NCI-H2171 (cell line): ENCODE results near the gene PCK2.

Experiments used
- DNase-seq: peaks from one replicate; lab custom pipeline; 2025; lab: John Stamatoyannopoulos, UW

PCK2 gene

DNA sequence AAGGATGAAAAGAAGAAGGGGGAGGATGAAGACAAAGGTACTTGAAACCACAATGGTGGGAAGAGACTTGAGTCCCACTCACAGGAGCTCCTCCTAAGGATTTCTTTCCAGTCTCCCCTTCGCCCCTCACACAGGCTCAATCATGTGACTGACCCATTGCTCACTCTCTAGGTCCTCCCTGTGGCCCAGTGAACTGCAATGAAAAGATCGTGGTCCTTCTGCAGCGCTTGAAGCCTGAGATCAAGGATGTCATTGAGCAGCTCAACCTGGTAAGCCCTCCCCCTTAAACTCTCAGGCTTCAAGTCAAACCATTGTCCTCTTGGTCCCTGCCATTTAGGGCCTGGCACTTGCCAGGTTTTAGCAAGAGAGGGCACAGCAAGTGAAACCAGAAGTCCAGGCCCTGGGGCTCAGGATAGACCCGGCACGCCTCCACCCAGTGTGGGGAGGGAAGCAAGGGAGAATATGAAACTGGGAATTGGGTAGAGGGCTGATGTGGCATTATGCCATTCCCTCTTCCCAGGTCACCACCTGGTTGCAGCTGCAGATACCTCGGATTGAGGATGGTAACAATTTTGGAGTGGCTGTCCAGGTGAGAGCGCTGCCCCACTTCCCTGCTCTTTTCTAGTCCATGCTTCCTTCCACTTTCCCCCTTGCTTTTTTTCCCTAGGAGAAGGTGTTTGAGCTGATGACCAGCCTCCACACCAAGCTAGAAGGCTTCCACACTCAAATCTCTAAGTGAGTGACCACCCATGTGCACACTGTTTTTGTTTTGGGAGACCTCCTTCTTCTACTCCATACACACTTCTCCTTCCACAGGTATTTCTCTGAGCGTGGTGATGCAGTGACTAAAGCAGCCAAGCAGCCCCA is 43.7 kb downstream of the PCK2 start:
- DNase-seq: no peak

DNA sequence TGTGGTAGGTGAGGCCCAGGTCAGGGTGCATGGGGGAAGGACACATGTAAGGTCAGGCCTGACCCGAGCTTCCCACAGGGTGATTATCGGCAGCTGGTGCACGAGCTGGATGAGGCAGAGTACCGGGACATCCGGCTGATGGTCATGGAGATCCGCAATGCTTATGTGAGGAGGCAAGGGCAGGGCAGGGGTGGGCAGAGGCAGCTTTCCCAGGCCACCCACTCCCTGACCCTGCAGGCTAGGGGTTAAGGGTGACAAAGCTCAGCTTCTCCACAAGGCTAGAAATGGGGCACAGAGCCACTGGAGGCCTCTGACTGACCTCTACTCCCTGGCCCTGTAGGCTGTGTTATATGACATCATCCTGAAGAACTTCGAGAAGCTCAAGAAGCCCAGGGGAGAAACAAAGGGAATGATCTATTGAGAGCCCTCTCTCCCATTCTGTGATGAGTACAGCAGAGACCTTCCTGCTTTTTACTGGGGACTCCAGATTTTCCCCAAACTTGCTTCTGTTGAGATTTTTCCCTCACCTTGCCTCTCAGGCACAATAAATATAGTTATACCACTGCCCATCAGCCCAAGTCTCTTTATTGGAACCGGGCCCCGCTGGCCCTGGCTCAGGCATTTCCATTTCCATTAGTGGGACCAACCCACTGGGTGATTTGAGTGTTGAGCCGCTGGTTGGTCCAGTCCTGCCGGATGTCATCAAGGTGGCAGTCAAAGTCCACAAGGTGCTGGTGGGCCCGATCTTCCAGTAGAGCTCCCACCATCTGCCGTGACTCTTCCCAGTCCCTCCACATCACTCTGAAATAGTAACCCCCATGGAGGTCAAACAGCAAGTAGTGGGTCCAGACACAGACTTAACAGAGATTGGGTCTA is 44.5 kb downstream of the PCK2 start:
- DNase-seq: no peak

DNA sequence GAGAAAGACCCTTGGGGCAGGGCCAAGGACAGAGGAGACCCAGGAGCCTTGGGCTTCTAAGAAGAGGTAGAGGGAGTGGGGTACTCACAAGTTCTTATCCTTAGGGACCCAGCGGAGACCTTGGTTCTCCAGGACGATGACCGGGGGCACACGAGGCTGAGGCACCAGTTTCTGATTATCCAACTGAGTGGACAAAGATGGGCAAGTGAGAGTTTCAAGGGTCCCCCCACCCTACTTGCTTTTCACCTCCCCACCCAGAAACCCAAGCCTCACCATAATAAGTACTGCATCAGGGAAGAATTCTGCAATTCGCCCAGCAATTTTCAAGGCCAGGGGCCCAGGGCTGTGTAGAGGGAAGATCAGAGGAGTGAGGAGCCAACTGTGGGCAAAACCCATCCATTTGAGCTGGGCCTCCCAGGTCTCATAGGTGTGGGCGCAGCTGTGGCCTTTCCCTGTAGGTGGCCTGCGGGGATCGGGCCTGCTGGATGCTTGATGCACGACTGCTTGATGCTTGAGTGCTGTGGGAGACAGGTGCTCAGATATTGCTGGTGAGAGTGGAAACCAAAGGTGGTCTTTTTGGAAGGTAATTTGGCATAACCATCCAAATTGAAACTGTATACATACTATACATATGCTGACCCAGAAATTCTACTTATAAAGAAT is 45.3 kb downstream of the PCK2 start:
- no peak for DNase-seq

DNA sequence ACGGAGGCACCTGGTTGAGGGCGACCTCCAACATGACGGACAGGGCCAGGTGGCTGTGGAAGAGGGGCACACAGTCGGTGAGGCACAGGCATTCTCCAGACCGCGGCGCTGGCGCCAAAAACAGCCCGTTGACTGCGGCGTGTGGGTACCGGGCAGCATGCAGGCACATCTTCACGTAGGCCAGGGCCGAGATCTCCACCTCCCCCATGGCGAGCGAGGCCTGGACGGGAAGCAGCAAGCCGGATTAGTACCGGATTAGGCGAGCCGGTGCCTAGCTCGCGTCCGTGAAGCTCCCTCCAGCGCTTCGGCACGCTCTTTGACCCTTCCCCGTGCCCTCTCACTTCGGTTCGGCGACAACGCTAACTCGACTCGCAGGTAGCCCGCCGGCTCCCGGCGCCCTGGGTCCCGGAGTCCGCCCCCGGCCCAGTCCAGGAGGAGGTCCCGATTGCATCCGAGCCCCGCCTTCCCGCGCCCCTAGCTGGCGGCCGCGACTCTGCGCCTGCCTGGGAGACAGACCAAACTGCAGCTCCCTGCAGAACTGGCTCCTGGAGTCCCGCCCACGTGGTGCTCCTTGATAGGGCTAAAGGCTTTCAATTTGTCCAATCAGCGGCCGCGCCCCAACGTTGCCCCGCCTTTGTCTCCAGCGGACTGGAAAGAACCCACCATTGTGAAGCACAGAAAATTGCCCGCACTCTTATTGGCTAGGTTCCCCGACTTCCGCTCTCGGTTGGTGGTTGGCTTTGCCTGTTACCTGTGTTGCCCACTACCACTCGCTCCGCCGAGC is 47.2 kb downstream of the PCK2 start, which contains the start of gene EMC9:
TSS of gene EMC9 (minus strand) at position 495 of the 784 bp plus-strand sequence. CDS start at position 208, 287 bp downstream.
- DNase-seq: peak; percentile 100

DNA sequence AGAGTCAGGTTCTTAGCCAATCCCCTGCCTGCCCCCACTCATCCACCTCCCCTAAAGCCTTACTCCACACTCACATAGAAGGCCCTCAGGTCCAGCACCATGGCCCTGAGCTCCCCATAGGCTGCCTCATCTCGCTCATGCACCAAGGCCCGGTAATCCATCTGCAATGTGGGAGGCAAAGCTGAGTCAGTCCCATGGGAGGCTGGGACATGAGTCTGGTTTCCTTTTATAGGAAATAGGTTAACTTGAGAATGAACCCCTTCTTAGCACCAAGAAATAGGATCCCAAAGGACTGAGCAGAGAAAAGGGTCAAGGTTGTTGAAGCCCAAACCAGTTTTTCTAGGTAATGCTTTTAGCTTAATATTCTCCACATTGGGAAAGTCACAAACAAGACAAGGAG is 49.4 kb downstream of the PCK2 start:
- no peak for DNase-seq

DNA sequence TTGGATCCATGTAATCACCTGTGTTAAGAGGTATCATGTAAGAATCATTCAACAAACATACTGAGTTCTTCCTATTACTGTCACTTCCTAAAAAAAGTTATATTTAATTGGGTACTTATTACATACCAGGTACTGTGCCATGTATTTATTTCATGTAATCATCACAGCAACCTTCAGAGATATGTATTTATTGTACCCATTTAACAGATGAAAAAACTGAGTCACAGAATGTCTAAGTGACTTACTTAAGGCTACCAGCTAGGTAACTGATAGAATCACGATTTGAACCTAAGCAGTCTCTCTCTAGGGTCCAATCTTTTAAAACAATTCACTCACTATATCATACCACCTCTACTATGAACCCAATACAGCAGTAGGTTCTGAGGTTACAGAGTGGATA is 50.3 kb downstream of the PCK2 start:
- DNase-seq: no peak

DNA sequence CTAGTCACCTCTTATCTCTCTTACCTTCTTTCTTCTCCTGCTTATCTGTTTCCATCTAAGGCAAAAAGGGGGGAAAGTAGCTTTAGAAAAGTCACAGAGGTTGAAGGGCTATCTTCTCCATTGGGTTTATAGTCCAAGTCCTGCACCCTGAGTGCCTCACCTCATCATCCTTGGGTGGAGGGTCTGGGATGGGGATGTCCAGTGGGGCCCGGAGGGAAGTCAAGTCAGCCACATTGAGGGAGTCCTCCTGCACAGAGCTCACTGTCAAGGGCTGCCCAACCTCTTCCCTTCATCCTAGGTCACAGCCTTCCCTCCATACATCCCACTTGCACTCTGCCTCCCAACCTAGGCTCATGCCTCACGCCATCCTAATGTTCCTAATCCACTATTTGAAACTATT is 51.1 kb downstream of the PCK2 start:
- no peak for DNase-seq

DNA sequence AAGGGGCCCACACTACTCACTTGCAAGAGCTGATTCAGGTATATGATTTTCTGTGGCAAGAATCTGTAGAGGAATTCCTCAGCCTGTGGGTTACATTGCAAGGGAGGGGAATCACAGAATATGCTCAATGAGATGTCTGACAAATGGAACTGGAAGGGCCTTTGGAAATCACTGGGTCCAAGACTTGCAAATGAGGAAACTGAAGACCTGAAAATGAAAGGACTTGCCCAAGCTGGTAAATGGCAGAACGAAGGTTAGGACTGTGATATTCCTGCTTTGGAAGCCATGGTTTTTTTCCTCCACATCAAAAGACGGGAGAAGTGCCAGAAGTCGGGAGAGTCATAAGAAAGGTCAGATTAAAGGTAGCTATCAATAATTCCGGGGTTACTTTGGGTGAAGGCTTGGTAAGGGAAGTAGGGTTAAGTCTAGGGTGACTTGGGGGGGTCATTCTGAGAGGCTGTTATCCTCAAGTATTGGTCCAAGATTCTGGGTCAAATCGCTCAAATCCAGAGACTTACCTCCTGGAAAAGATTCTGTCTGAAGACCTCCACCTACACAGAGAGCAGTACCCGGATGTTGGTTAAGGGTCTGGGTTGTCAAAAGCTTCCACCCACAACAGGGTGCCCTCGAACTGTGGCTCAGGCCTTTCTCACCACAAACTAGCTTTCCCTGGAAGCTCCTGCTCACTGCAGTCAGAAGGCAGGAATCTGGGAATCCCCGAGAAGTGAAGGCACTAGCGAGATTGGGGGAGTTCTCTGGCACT is 51.8 kb downstream of the PCK2 start:
- no peak for DNase-seq

DNA sequence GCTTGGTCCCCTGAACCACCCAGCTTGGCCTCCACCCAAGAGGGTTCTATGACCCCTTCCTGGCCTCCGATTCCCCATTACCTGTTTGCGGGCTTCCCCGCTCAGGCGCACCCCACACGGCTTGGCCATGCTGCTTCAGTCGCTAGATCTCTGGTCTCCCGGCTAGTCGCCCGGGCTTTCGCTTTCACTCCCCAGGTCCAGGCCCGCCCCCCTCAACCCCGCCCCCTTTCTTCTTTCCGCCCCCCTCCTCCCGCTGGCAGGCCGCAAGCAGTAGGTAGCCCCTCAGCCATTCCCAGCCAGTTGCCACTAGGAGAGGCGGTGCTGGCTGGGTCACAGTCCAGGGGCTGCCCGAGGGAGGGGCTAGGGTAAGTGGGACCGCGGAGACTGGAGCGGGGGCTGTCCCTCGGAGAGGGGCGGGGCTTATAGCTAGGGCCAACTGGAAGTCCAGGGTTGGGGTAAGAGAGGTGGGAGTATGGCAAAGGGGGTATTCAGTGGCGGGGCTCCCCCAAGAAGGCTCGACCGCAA is 52.4 kb downstream of the PCK2 start, which contains the start of gene PSME2:
TSS of gene PSME2 (minus strand) at position 158 of the 525 bp plus-strand sequence. CDS start at position 129, 29 bp downstream.
- peak; percentile 93 for DNase-seq

DNA sequence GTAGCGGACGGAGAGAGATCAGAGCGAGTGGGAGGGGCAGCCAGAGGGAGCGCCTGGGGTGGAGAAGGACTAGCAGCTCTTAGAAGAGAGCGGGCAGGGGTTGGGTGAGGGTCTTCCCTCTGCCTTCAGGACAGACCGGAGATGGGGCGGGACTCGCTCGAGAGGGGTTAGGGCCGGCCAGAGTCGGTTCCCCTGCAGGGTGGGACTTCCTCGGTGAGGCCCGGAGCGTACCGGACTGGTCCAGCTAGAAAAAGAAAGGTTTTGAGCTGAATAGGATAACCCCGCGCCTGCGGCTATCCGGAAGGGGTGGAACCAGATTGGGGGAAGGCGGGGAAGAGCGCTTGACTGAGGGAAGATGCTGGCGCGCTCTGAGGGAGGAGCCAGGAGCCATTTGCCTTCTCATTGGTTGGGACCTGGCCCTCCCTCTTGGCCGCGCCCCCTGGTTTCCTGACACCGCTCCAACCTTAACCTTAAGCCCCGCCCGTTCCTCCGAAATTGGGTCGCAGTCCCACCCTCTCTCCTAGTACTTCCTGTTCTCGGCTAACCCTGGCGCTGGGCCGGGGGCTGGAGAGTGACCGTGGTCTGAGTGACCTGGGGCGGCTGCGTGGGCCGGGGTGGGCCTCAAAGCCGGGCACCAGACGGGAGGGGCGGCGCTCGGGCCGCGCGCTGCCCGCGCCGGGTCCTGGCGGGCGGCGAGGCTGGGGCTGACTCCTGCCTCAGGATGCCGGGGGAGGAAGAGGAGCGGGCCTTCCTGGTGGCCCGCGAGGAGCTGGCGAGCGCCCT is 53.1 kb downstream of the PCK2 start, which contains the start of gene RNF31:
TSS of gene RNF31 (plus strand) at position 521 of the 783 bp plus-strand sequence. CDS start at position 722, 201 bp downstream.
- DNase-seq: peak; percentile 99

DNA sequence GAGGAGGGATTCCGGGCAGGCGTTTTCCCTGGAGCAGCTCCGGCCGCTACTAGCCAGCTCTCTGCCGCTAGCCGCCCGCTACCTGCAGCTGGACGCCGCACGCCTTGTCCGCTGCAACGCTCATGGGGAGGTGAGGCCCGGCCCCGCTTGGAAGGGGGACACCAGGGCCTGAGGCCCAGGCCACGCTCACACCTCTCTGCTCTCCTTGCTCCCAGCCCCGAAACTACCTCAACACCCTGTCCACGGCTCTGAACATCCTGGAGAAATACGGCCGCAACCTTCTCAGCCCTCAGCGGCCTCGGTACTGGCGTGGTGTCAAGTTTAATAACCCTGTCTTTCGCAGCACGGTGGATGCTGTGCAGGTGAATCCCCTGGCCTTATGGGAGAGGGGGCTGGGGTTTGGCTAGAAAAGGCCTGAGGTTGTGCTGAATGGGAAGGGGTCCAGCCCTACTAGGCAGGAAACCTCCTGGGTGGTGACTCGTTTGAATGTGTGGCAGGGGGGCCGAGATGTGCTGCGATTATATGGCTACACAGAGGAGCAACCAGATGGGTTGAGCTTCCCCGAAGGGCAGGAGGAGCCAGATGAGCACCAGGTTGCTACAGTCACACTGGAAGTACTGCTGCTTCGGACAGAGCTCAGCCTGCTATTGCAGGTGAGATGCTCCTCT is 53.8 kb downstream of the PCK2 start:
- DNase-seq: no peak

DNA sequence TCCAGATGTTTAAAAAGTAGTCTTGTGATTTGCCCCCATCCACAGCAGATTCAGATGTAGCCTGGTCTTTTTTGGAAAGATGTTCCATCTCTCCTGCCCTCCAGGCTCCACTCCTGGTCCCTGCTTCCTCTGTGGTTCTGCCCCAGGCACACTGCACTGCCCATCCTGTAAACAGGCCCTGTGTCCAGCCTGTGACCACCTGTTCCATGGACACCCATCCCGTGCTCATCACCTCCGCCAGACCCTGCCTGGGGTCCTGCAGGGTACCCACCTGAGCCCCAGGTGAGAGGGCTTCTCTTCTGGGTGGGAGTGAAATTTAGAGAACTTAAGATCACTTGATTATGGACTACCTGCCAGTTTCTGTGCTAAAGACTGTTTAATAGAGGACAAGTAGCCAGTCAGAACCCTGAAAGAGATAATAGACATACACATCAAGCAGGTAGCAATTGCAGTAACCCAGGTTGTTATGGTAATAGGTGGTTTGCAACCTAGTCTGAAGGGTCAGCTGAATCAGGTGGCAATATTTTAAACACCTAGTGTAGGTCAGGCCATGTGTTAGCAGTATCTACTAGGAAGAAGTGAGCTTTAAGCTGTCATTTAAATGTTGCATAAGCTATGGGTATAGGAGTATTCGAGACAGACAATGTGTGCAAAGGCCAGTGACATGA is 55.3 kb downstream of the PCK2 start:
- DNase-seq: no peak

DNA sequence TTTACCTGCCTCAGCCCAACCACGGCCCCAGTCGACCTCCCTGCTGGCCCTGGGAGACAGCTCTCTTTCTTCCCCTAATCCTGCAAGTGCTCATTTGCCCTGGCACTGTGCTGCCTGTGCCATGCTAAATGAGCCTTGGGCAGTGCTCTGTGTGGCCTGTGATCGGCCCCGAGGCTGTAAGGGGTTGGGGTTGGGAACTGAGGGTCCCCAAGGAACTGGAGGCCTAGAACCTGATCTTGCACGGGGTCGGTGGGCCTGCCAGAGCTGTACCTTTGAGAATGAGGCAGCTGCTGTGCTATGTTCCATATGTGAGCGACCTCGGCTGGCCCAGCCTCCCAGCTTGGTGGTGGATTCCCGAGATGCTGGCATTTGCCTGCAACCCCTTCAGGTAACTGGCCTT is 56.0 kb downstream of the PCK2 start:
- DNase-seq: no peak

DNA sequence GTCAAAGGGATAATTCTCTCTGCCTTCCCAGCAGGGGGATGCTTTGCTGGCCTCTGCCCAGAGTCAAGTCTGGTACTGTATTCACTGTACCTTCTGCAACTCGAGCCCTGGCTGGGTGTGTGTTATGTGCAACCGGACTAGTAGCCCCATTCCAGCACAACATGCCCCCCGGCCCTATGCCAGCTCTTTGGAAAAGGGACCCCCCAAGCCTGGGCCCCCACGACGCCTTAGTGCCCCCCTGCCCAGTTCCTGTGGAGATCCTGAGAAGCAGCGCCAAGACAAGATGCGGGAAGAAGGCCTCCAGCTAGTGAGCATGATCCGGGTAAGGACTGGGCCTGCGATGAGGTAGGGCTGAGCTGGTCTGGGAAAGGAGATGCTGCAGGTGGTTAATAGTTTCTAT is 56.5 kb downstream of the PCK2 start:
- DNase-seq: no peak

DNA sequence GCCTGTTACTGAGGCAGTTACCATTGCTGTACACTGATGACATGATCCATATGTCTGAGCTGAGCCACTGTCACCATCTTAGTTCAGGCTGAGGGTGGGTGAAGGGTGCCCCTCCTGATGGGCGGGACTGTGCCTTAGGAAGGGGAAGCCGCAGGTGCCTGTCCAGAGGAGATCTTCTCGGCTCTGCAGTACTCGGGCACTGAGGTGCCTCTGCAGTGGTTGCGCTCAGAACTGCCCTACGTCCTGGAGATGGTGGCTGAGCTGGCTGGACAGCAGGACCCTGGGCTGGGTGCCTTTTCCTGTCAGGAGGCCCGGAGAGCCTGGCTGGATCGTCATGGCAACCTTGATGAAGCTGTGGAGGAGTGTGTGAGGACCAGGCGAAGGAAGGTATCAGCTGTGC is 56.9 kb downstream of the PCK2 start:
- DNase-seq: no peak

DNA sequence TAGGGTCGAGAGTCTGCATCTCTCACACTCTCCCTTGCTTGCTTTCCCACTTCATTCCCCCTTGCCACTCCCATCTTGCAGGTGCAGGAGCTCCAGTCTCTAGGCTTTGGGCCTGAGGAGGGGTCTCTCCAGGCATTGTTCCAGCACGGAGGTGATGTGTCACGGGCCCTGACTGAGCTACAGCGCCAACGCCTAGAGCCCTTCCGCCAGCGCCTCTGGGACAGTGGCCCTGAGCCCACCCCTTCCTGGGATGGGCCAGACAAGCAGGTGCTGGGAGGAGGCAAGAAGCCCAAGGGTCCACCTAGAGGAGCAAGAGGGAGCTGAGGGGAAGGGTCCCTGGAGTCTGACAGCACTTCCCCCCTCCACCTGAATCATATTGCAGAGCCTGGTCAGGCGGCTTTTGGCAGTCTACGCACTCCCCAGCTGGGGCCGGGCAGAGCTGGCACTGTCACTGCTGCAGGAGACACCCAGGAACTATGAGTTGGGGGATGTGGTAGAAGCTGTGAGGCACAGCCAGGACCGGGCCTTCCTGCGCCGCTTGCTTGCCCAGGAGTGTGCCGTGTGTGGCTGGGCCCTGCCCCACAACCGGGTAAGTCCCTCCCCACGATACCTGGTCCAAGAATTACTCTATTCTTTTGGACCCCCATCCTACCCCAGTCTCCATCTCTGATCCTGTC is 57.4 kb downstream of the PCK2 start:
- DNase-seq: no peak
